K562 (cell line): Measurements from ENCODE around the gene UBA3. TPM values are rescaled to one million over a fixed set of nuclear protein-coding genes. Genes with fewer than 3 reads are reported as not detected.

ENCODE experiments used
- ATAC-seq: fragments of 200-7000 bp; cut with Tn5 transposase; 3 replicates; pipeline ENCODE4 v1.9.1; 2020; ENCODE audit warnings: moderate library complexity
- BruUV-seq: library from RNA; stranded (reverse); fragments of 400-500 nt; replicated peaks from 2 replicates; lab custom pipeline; 2021; lab: Mats Ljungman, UMichigan
- CTCF ChIA-PET: fragments of 300-600 bp; formaldehyde crosslinking; extraction: SDS; loops from one replicate; lab custom pipeline; 2021; ENCODE audit warnings: low intra/inter-chr PET ratio; lab: Yijun Ruan, JAX
- POLR2A ChIA-PET: fragments of 300-600, 350-650 bp; sonication (Branson Sonifier 250); formaldehyde crosslinking; extraction: SDS; loops from one replicate; lab custom pipeline; 2021; ENCODE audit warnings: antibody characterized with exemption, inconsistent platforms; lab: Yijun Ruan, JAX
- DNase-seq, 4 experiments: peaks; one replicate each; pipeline versions ENCODE4 v3.0.0 to v3.0.0-alpha.2; 2011 to 2018; ENCODE audit warnings: low spot score in 3 of 4, mixed read lengths in 3 of 4; ENCODE audit errors: extremely low read depth in 1 of 4
- FAIRE-seq: peaks from 2 replicates; lab custom pipeline; 2011; peaks lifted over from hg19 to GRCh38; lab: Jason Lieb, UNC
- H2AFZ ChIP-seq: 2 replicates; pipeline ENCODE4 v1.6.0; 2011; ENCODE audit warnings: low read depth, low read length, control low read depth, inconsistent platforms
- H3K27ac ChIP-seq: fragments of 200-600 bp; 3 replicates; pipeline ENCODE4 v1.8.0; 2011; ENCODE audit warnings: low read depth, mild to moderate bottlenecking, control low read depth, inconsistent platforms, low read length, moderate library complexity, mixed read lengths; ENCODE audit errors: extremely low read depth
- H3K27me3 ChIP-seq, 2 experiments: fragments of 300-600 bp in 1 of 2; 2 replicates in 1 of 2; 3 replicates in 1 of 2; pipeline versions ENCODE4 v1.6.0 to v1.8.0; 2011; ENCODE audit warnings: inconsistent platforms in 2 of 2, low read length in 2 of 2, mild to moderate bottlenecking in 1 of 2, mixed read lengths in 1 of 2, moderate library complexity in 1 of 2; ENCODE audit not compliant: control insufficient read depth in 2 of 2, insufficient read depth in 2 of 2
- H3K36me3 ChIP-seq: fragments of 300-600 bp; 3 replicates; pipeline ENCODE4 v1.8.0; 2011; ENCODE audit warnings: mild to moderate bottlenecking, low read length, inconsistent platforms; ENCODE audit not compliant: control insufficient read depth, insufficient read depth
- H3K4me1 ChIP-seq, 2 experiments: fragments of 200-600 bp in 1 of 2; replicated peaks in 1 of 2; 2 replicates in 1 of 2; 3 replicates in 1 of 2; pipeline versions ENCODE4 v1.5.1 to v1.8.0; 2011; ENCODE audit warnings: inconsistent platforms in 2 of 2, low read length in 2 of 2, mild to moderate bottlenecking in 1 of 2, mixed read lengths in 1 of 2, moderate library complexity in 1 of 2; ENCODE audit not compliant: control insufficient read depth in 2 of 2, insufficient read depth in 2 of 2
- H3K4me2 ChIP-seq: 2 replicates; pipeline ENCODE4 v1.6.1; 2011; ENCODE audit warnings: low read length, control low read depth, inconsistent platforms, mixed read lengths; ENCODE audit not compliant: insufficient read depth
- H3K4me3 ChIP-seq: fragments of 200-600 bp; sonication (generic), shearing (Covaris generic); 2 replicates; pipeline ENCODE4 v1.5.1; 2016; ENCODE audit warnings: control low read depth, inconsistent platforms
- H3K79me2 ChIP-seq: fragments of 200-600 bp; 3 replicates; pipeline ENCODE4 v1.8.0; 2011; ENCODE audit warnings: low read length, inconsistent platforms; ENCODE audit not compliant: control insufficient read depth, insufficient read depth
- H3K9ac ChIP-seq, 2 experiments: 2 replicates each; pipeline versions ENCODE4 v1.6.0 to v1.6.1; 2011; ENCODE audit warnings: low read depth in 2 of 2, low read length in 2 of 2, control low read depth in 1 of 2, inconsistent platforms in 1 of 2, mild to moderate bottlenecking in 1 of 2, mixed read lengths in 1 of 2; ENCODE audit not compliant: insufficient read depth in 1 of 2
- H3K9me1 ChIP-seq: one replicate; pipeline ENCODE4 v1.6.0; 2011; ENCODE audit warnings: inconsistent platforms, mild to moderate bottlenecking, low read length, moderate library complexity; ENCODE audit not compliant: control insufficient read depth, insufficient read depth
- H3K9me3 ChIP-seq: replicated peaks from 2 replicates; pipeline ENCODE4 v1.5.1; 2011; ENCODE audit warnings: low read depth, low read length, inconsistent platforms; ENCODE audit not compliant: control insufficient read depth, insufficient read depth
- H4K20me1 ChIP-seq: replicated peaks from 2 replicates; pipeline ENCODE4 v1.6.1; 2011; ENCODE audit warnings: low read length, inconsistent platforms, mixed read lengths; ENCODE audit not compliant: control insufficient read depth, insufficient read depth
- CBX3 ChIP-seq, 2 experiments: IDR thresholded peaks; 1 replicate in 1 of 2; 2 replicates in 1 of 2; pipeline ENCODE4 v1.6.1; 2012; ENCODE audit warnings: inconsistent platforms in 2 of 2, low read length in 2 of 2, borderline replicate concordance in 1 of 2, control low read depth in 1 of 2
- HIVEP1 ChIP-seq: fragments of 250-450 bp; sonication (Bioruptor Pico); IDR thresholded peaks from 2 replicates; pipeline ENCODE4 v1.4.0; 2020; ENCODE audit warnings: mild to moderate bottlenecking
- SIX5 ChIP-seq, 2 experiments: IDR thresholded peaks; 2 replicates each; pipeline ENCODE4 v1.6.1; 2011; ENCODE audit warnings: low read length in 2 of 2, borderline replicate concordance in 1 of 2, low read depth in 1 of 2, mild to moderate bottlenecking in 1 of 2, moderate library complexity in 1 of 2; ENCODE audit not compliant: insufficient read depth in 1 of 2
- ZNF586 ChIP-seq: fragments of 450-650 bp; formaldehyde crosslinking; conservative IDR thresholded peaks from 2 replicates; pipeline ENCODE4 v1.4.0; 2020; ENCODE audit warnings: mild to moderate bottlenecking, moderate library complexity
- WGBS: fragments of 100-300 bp; shearing (Covaris generic); methylation state at CpG from one replicate; pipeline ENCODE4 v1.1.6; 2016; ENCODE audit warnings: low coverage, mixed read lengths; ENCODE audit not compliant: insufficient coverage; ENCODE audit errors: missing lambda C conversion rate; 5-methylcytosine and 5-hydroxymethylcytosine counted together
- in situ Hi-C: fragments of 300-500 bp; cut with MboI; formaldehyde crosslinking; loops from 4 replicates; pipeline ENCODE4 v1.15.0; 2018; ENCODE audit warnings: inconsistent platforms, mixed read lengths
- intact Hi-C: fragments of 100-400 bp; cut with micrococcal nuclease; formaldehyde crosslinking; loops from 2 replicates; pipeline ENCODE4 v1.14.2; 2022
- polyA plus RNA-seq, 8 experiments: library from polyadenylated mRNA; depleted of rRNA in 4 of 8; stranded (reverse) in 5 of 8; unstranded in 3 of 8; fragments of >200 nt; fragmentation: Nextera tagmentation in 2 of 8; fragmentation: Illumina TruSeq in 1 of 8; extraction: Ambion mirVana in 2 of 8; extraction: Trizol in 1 of 8; gene quantifications; 2 replicates each; pipeline versions ENCODE4 v1.2.1 to v1.2.3, GENCODE V29; 2011 to 2014; ENCODE audit warnings: inconsistent platforms in 1 of 8, missing spikeins in 1 of 8
- total RNA-seq, 7 experiments: library from RNA; depleted of rRNA in 6 of 7; stranded (reverse); fragments of >200 nt in 6 of 7; fragmentation: Illumina TruSeq in 2 of 7; extraction: Trizol in 2 of 7; gene quantifications; 2 replicates each; pipeline versions ENCODE4 v1.2.1 to v1.2.3, GENCODE V29; 2011 to 2021; ENCODE audit warnings: low replicate concordance in 1 of 7
- TF ChIP-seq, protein P1 (sequence below): fragments of 250-450 bp; sonication (Bioruptor Pico); IDR thresholded peaks from 2 replicates; pipeline ENCODE4 v1.9.0; 2021; ENCODE audit warnings: mild to moderate bottlenecking, inconsistent platforms
- TF ChIP-seq, protein P2 (sequence below): fragments of 450-650 bp; IDR thresholded peaks from 2 replicates; pipeline ENCODE4 v1.7.0; 2016; ENCODE audit warnings: borderline replicate concordance
- TF ChIP-seq, protein P3 (sequence below): fragments of 250-450 bp; sonication (Bioruptor Pico); IDR thresholded peaks from 2 replicates; pipeline ENCODE4 v1.5.0; 2021; ENCODE audit warnings: mild to moderate bottlenecking, moderate library complexity

The UBA3 gene
- total and polyA plus RNA-seq, 9 of the 15 experiments (the other 6 are each of a cell fraction or from before 2014, with no cell fraction given) = 23.2 to 80.0 (median 38.6) TPM

DNA sequence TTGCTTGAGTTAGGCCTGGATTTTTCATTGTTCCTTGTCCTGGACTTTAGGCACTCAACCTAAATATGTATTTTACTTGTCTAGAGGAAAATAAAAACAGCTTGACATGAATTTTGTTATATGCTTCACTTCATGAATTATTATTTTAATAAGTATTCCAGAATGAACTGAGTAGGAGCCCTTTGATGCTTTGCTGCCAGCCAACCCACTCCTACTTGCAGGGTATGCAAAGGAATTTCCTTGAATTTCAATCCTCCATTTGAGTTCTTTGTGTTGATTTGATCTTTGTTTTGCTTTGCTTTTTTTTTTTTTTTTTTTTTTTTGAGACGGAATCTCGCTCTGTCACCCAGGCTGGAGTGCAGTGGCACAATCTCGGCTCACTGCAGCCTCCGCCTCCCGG, 16.1 kb upstream of the UBA3 start:
- in situ Hi-C loops = no loop called here
- no CpG with 5 or more reads among the region's 5 CpGs for WGBS
- H3K4me2 ChIP-seq = no peak overlapping the region

More for the DNA sequence above, 16.1 kb upstream of the UBA3 start:
- Histone ChIP-seq H4K20me1 (no peaks in the 10 kb centered on the region), H3K4me3 (no peak overlapping the region), H3K9me1 (no peaks in the 10 kb centered on the region), H3K27me3 (no peaks in the 10 kb centered on the region), H3K79me2 (no peaks in the 10 kb centered on the region), H3K4me1 (peaks cover 2 to 3% of the 10 kb centered on the region in 2 experiments; a peak in 4 of 5 replicates), H3K27ac (no peak overlapping the region), H3K9ac (no peak overlapping the region), H3K36me3 (no peaks in the 10 kb centered on the region), H2AFZ (no peak overlapping the region), H3K9me3 (no peaks in the 10 kb centered on the region)
- TF ChIP-seq HIVEP1 (CRISPR knock-in tag) (no peak), CBX3 (IDR thresholded peaks at IDR 0.05; ENCODE audit: borderline replicate concordance in 1 of 2, low read length in 2 of 2) (no peak), SIX5 (IDR thresholded peaks at IDR 0.05; ENCODE audit: borderline replicate concordance in 1 of 2, insufficient read depth in 1 of 2, low read depth in 1 of 2, low read length in 2 of 2) (no peak), ZNF586 (CRISPR knock-in tag) (no peak)
- TF ChIP-seq, protein P1, sequence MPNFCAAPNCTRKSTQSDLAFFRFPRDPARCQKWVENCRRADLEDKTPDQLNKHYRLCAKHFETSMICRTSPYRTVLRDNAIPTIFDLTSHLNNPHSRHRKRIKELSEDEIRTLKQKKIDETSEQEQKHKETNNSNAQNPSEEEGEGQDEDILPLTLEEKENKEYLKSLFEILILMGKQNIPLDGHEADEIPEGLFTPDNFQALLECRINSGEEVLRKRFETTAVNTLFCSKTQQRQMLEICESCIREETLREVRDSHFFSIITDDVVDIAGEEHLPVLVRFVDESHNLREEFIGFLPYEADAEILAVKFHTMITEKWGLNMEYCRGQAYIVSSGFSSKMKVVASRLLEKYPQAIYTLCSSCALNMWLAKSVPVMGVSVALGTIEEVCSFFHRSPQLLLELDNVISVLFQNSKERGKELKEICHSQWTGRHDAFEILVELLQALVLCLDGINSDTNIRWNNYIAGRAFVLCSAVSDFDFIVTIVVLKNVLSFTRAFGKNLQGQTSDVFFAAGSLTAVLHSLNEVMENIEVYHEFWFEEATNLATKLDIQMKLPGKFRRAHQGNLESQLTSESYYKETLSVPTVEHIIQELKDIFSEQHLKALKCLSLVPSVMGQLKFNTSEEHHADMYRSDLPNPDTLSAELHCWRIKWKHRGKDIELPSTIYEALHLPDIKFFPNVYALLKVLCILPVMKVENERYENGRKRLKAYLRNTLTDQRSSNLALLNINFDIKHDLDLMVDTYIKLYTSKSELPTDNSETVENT (CRISPR knock-in tag) = no peak
- TF ChIP-seq, protein P2, sequence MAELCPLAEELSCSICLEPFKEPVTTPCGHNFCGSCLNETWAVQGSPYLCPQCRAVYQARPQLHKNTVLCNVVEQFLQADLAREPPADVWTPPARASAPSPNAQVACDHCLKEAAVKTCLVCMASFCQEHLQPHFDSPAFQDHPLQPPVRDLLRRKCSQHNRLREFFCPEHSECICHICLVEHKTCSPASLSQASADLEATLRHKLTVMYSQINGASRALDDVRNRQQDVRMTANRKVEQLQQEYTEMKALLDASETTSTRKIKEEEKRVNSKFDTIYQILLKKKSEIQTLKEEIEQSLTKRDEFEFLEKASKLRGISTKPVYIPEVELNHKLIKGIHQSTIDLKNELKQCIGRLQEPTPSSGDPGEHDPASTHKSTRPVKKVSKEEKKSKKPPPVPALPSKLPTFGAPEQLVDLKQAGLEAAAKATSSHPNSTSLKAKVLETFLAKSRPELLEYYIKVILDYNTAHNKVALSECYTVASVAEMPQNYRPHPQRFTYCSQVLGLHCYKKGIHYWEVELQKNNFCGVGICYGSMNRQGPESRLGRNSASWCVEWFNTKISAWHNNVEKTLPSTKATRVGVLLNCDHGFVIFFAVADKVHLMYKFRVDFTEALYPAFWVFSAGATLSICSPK = no peak
- TF ChIP-seq, protein P3, sequence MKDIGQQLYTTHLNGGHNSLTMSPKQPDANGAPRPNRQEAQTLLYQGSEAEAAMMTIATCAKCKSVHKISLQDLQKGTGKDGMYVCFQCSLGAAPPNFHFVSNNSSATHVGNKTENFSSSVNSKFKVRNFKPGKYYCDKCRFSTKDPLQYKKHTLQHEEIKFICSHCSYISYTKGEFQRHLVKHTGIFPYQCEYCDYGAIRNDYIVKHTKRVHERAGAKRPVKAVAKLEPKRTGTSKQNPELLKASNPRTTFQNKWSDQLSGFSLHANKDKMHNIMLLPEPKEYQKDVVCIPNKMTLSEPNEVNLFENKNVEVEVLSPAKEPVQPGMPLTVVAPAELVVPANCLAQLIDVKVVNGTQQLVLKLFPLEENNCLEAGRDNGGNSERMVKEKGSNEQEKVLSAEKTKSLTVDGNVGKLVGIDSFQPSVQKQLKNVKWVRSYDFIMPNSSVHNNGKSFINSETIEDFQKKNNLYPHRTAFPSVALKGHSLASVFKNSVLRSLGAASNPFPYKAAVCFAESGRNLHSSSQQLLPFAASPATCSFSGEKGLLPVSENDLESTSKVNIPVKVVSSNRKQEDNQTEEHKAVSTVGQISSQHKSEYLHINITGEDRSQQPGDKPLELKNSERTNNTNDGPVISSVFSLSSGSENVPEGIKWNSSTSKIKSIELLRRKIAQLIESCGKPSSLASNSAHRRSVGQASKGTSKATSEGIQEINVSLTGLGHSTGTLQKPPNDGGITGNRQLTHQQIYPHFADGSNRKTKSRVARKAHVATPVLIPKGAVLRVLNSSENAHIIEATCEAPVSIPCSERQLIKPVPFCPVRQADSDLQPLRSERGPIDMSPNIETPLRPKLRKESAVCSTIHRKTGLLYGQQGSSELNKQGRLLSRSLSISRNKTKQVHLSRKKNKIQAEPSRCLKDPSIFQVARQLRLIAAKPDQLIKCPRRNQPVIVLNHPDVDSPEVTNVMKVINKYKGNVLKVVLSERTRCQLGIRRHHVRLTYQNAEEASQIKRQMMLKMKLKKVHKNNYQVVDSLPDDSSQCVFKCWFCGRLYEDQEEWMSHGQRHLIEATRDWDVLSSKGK (CRISPR knock-in tag) = no peak
- ATAC-seq (no peak), DNase-seq (no peak), FAIRE-seq (no peak)
- BruUV-seq = no TSS peak
- ChIA-PET POLR2A (no interaction called here), CTCF (no interaction called here)
- intact Hi-C loops = no loop called here
